HepG2 (cell line): ENCODE measurements around the gene GBP7. TPM values are rescaled to one million over a fixed set of nuclear protein-coding genes. Genes with fewer than 3 reads are reported as not detected.

Experiments used
- ATAC-seq: fragments of 200-7000 bp; cut with Tn5 transposase; 3 replicates; pipeline ENCODE4 v1.9.1; 2020; ENCODE audit warnings: mild to moderate bottlenecking, moderate library complexity
- BruUV-seq: library from RNA; stranded (reverse); fragments of 400-500 nt; replicated peaks from 2 replicates; lab custom pipeline; 2021; lab: Mats Ljungman, UMichigan
- CTCF ChIA-PET: fragments of 300-600 bp; formaldehyde crosslinking; extraction: SDS; loops from one replicate; lab custom pipeline; 2021; ENCODE audit warnings: low total read pairs, inconsistent platforms, low intra/inter-chr PET ratio; lab: Yijun Ruan, JAX
- POLR2A ChIA-PET: fragments of 350-600 bp; sonication (Branson Sonifier 250); formaldehyde crosslinking; loops from one replicate; lab custom pipeline; 2020; ENCODE audit warnings: antibody characterized with exemption, inconsistent platforms; lab: Yijun Ruan, JAX
- DNase-seq: peaks from one replicate; pipeline ENCODE4 v3.0.0-alpha.2; 2015; ENCODE audit warnings: low spot score
- FAIRE-seq: peaks from 3 replicates; lab custom pipeline; 2011; peaks lifted over from hg19 to GRCh38; lab: Jason Lieb, UNC
- H2AFZ ChIP-seq: one replicate; pipeline ENCODE4 v1.6.1; 2011; ENCODE audit warnings: low read length, inconsistent platforms
- H3K27ac ChIP-seq: fragments of 300-600 bp; 3 replicates; pipeline ENCODE4 v1.8.0; 2011; ENCODE audit warnings: mixed run types, mild to moderate bottlenecking, mixed read lengths, low read length, inconsistent platforms; ENCODE audit not compliant: insufficient read depth; ENCODE audit errors: extremely low read length
- H3K27me3 ChIP-seq, 2 experiments: fragments of 200-600 bp in 1 of 2; 2 replicates in 1 of 2; 3 replicates in 1 of 2; pipeline versions ENCODE4 v1.6.0 to v1.8.0; 2011; ENCODE audit warnings: low read length in 2 of 2, mild to moderate bottlenecking in 2 of 2, moderate library complexity in 2 of 2, inconsistent platforms in 1 of 2; ENCODE audit not compliant: insufficient read depth in 2 of 2, control insufficient read depth in 1 of 2
- H3K36me3 ChIP-seq, 2 experiments: fragments of 200-600 bp in 1 of 2; replicated peaks in 1 of 2; 2 replicates in 1 of 2; 3 replicates in 1 of 2; pipeline versions ENCODE4 v1.5.1 to v1.8.0; 2011; ENCODE audit warnings: low read length in 2 of 2, inconsistent platforms in 1 of 2; ENCODE audit not compliant: insufficient read depth in 2 of 2, control insufficient read depth in 1 of 2
- H3K4me1 ChIP-seq: 2 replicates; pipeline ENCODE4 v1.5.1; 2012; ENCODE audit warnings: low read length, inconsistent platforms; ENCODE audit not compliant: insufficient read depth
- H3K4me2 ChIP-seq: 2 replicates; pipeline ENCODE4 v1.6.0; 2011; ENCODE audit warnings: low read depth, low read length, inconsistent platforms
- H3K4me3 ChIP-seq, 3 experiments: fragments of 200-600 bp in 1 of 3; sonication (generic), shearing (Covaris generic) in 1 of 3; replicated peaks in 1 of 3; 2 replicates each; pipeline ENCODE4 v1.5.1; 2011 to 2016; ENCODE audit warnings: low read length in 3 of 3, inconsistent platforms in 2 of 3, low read depth in 2 of 3, mild to moderate bottlenecking in 2 of 3, control low read depth in 1 of 3, mixed read lengths in 1 of 3; ENCODE audit not compliant: insufficient read depth in 1 of 3
- H3K79me2 ChIP-seq: one replicate; pipeline ENCODE4 v1.6.1; 2011; ENCODE audit warnings: low read length, inconsistent platforms; ENCODE audit not compliant: insufficient read depth
- H3K9ac ChIP-seq: 2 replicates; pipeline ENCODE4 v1.6.0; 2011; ENCODE audit warnings: mild to moderate bottlenecking, low read depth, low read length, inconsistent platforms; ENCODE audit not compliant: insufficient read depth
- H3K9me3 ChIP-seq: 2 replicates; pipeline ENCODE4 v1.5.1; 2012; ENCODE audit warnings: mild to moderate bottlenecking, low read length
- H4K20me1 ChIP-seq: 2 replicates; pipeline ENCODE4 v1.6.0; 2011; ENCODE audit warnings: inconsistent platforms, mild to moderate bottlenecking, low read length, moderate library complexity; ENCODE audit not compliant: insufficient read depth
- DNMT3B ChIP-seq: conservative IDR thresholded peaks from 2 replicates; pipeline ENCODE4 v1.6.1; 2016; ENCODE audit warnings: missing biosample characterization, control low read depth
- FOXC1 ChIP-seq: sonication (generic); formaldehyde crosslinking; IDR thresholded peaks from 2 replicates; pipeline ENCODE4 v1.8.0; 2022; ENCODE audit warnings: mild to moderate bottlenecking, missing genetic modification reagents, borderline replicate concordance
- GLMP ChIP-seq: sonication (generic); formaldehyde crosslinking; IDR thresholded peaks from 2 replicates; pipeline ENCODE4 v1.9.0; 2021; ENCODE audit warnings: missing genetic modification reagents, mild to moderate bottlenecking, borderline replicate concordance
- MTF1 ChIP-seq: sonication (generic); formaldehyde crosslinking; IDR thresholded peaks from 2 replicates; pipeline ENCODE4 v1.5.0; 2020; ENCODE audit warnings: missing genetic modification reagents
- NFKBIZ ChIP-seq: IDR thresholded peaks from 2 replicates; pipeline ENCODE4 v1.6.1; 2018; ENCODE audit warnings: missing genetic modification reagents, missing compliant biosample characterization
- ZFP36L2 ChIP-seq: sonication (generic); formaldehyde crosslinking; IDR thresholded peaks from 2 replicates; pipeline ENCODE4 v1.4.0; 2020; ENCODE audit warnings: missing genetic modification reagents
- ZNF282 ChIP-seq: fragments of 450-650 bp; IDR thresholded peaks from 2 replicates; pipeline ENCODE4 v1.6.1; 2018; ENCODE audit not compliant: partially characterized antibody
- WGBS: methylation state at CpG from one replicate; pipeline ENCODE4 v1.1.6; 2017; ENCODE audit warnings: low lambda C conversion rate; 5-methylcytosine and 5-hydroxymethylcytosine counted together
- in situ Hi-C: cut with HindIII; loops from 2 replicates; pipeline ENCODE4 v1.10.0; 2017; ENCODE audit warnings: low pct_unique_long_range_greater_than_20kb; ENCODE audit not compliant: extremely low pct_ligation_motif_present
- intact Hi-C: fragments of 100-400 bp; cut with micrococcal nuclease; formaldehyde crosslinking; loops from one replicate; pipeline ENCODE4 v1.10.0; 2022; ENCODE audit not compliant: unreplicated experiment
- polyA plus RNA-seq, 8 experiments: library from polyadenylated mRNA; depleted of rRNA in 3 of 8; stranded (reverse) in 7 of 8; unstranded in 1 of 8; fragments of >200 nt; fragmentation: Illumina TruSeq in 4 of 8; extraction: Trizol in 4 of 8; gene quantifications; 2 replicates each; pipeline versions ENCODE4 v1.2.1 to v1.2.3, GENCODE V29; 2011 to 2016; ENCODE audit warnings: low read depth in 4 of 8, missing spikeins in 1 of 8, mixed read lengths in 1 of 8; ENCODE audit not compliant: insufficient read depth in 1 of 8
- total RNA-seq, 5 experiments: library from RNA; depleted of rRNA; stranded (reverse); fragments of >200 nt; fragmentation: Illumina TruSeq; extraction: Trizol; gene quantifications; 2 replicates each; pipeline ENCODE4 v1.2.3, GENCODE V29; 2016; ENCODE audit warnings: low read depth in 1 of 5
- TF ChIP-seq, protein P1 (sequence below): sonication (generic); formaldehyde crosslinking; IDR thresholded peaks from 2 replicates; pipeline ENCODE4 v1.8.0; 2022; ENCODE audit warnings: mild to moderate bottlenecking, missing genetic modification reagents, borderline replicate concordance
- TF ChIP-seq, protein P2 (sequence below): sonication (generic); formaldehyde crosslinking; IDR thresholded peaks from 2 replicates; pipeline ENCODE4 v1.5.0; 2020; ENCODE audit warnings: mild to moderate bottlenecking, missing genetic modification reagents, borderline replicate concordance
- TF ChIP-seq, protein P3 (sequence below): sonication (generic); formaldehyde crosslinking; IDR thresholded peaks from 2 replicates; pipeline ENCODE4 v1.8.1; 2022; ENCODE audit warnings: low read depth, mild to moderate bottlenecking, missing genetic modification reagents

The GBP7 gene
- total and polyA plus RNA-seq, 2 of the 13 experiments (the other 11 are each of a cell fraction or from before 2014, with no cell fraction given): not detected

DNA sequence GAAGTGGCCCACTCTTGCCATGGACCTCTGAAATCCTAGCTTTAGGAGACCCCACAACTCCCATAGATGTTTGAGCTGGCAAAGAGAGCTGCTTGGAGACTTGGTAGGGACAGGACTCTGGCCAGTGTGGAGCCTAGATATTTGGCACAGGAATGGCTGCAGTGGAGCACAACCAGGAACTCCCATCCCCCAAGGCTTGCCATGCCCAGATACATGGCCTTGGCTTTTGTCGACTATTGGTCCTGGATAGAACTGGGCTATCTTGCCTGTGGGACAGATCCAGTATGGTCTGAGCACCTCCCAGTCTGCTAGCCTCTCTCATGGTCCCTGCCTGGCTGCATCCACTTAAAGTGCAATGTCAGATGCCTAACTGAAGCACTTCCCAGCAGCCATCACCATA lies 42.1 kb downstream of the GBP7 start:
- in situ Hi-C loops: no loop called here
- ChIA-PET POLR2A (no interaction called here), CTCF (no interaction called here)
- Histone ChIP-seq H3K4me3 (no peak overlapping the region), H3K4me1 (peaks cover 9% of the 10 kb centered on the region; the same call in 1 of the 2 replicates), H3K27ac (no peak overlapping the region), H2AFZ (no peak overlapping the region), H3K36me3 (no peaks in the 10 kb centered on the region), H3K27me3 (no peaks in the 10 kb centered on the region; a peak in 1 of 5 replicates), H3K9ac (no peak overlapping the region), H3K4me2 (no peak overlapping the region), H4K20me1 (no peaks in the 10 kb centered on the region), H3K79me2 (no peaks in the 10 kb centered on the region), H3K9me3 (no peaks in the 10 kb centered on the region)
- no TSS peak for BruUV-seq
- no peak for ATAC-seq
- no peak for TF ChIP-seq ZNF282
- no peak for TF ChIP-seq ZFP36L2
- TF ChIP-seq, protein P1, sequence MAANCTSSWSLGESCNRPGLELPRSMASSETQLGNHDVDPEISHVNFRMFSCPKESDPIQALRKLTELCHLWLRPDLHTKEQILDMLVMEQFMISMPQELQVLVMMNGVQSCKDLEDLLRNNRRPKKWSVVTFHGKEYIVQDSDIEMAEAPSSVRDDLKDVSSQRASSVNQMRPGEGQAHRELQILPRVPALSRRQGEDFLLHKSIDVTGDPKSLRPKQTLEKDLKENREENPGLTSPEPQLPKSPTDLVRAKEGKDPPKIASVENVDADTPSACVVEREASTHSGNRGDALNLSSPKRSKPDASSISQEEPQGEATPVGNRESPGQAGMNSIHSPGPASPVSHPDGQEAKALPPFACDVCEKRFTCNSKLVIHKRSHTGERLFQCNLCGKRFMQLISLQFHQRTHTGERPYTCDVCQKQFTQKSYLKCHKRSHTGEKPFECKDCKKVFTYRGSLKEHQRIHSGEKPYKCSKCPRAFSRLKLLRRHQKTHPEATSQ (CRISPR knock-in tag): no peak
- TF ChIP-seq FOXC1 (CRISPR knock-in tag): no peak
- TF ChIP-seq, protein P2, sequence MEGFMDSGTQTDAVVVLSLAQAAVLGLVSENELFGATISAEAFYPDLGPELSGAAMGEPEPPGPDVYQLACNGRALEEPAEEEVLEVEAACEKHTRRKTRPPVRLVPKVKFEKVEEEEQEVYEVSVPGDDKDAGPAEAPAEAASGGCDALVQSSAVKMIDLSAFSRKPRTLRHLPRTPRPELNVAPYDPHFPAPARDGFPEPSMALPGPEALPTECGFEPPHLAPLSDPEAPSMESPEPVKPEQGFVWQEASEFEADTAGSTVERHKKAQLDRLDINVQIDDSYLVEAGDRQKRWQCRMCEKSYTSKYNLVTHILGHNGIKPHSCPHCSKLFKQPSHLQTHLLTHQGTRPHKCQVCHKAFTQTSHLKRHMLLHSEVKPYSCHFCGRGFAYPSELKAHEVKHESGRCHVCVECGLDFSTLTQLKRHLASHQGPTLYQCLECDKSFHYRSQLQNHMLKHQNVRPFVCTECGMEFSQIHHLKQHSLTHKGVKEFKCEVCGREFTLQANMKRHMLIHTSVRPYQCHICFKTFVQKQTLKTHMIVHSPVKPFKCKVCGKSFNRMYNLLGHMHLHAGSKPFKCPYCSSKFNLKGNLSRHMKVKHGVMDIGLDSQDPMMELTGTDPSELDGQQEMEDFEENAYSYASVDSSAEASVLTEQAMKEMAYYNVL: no peak
- no peak for TF ChIP-seq MTF1
- TF ChIP-seq, protein P3, sequence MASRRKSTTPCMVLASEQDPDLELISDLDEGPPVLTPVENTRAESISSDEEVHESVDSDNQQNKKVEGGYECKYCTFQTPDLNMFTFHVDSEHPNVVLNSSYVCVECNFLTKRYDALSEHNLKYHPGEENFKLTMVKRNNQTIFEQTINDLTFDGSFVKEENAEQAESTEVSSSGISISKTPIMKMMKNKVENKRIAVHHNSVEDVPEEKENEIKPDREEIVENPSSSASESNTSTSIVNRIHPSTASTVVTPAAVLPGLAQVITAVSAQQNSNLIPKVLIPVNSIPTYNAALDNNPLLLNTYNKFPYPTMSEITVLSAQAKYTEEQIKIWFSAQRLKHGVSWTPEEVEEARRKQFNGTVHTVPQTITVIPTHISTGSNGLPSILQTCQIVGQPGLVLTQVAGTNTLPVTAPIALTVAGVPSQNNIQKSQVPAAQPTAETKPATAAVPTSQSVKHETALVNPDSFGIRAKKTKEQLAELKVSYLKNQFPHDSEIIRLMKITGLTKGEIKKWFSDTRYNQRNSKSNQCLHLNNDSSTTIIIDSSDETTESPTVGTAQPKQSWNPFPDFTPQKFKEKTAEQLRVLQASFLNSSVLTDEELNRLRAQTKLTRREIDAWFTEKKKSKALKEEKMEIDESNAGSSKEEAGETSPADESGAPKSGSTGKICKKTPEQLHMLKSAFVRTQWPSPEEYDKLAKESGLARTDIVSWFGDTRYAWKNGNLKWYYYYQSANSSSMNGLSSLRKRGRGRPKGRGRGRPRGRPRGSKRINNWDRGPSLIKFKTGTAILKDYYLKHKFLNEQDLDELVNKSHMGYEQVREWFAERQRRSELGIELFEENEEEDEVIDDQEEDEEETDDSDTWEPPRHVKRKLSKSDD (CRISPR knock-in tag): no peak
- TF ChIP-seq DNMT3B: no peak
- no peak for TF ChIP-seq NFKBIZ (CRISPR knock-in tag)
- no peak for TF ChIP-seq GLMP
- WGBS: no CpG with 5 or more reads among the region's 1 CpG
- no peak for FAIRE-seq
- DNase-seq: no peak
- intact Hi-C loops: no loop called here
